ENCODE measurements around the gene PLD2. TPM values are rescaled to one million over a fixed set of nuclear protein-coding genes. Genes with fewer than 3 reads are reported as not detected.

PLD2 gene
- total and polyA plus RNA-seq, 9 of the 15 experiments (the other 6 are each of a cell fraction or from before 2014, with no cell fraction given): 0.20 to 7.5 (median 3.3) TPM

GRCh38 chr17:4795168-4795567 lies 11.8 kb upstream of the PLD2 start:
- BruUV-seq (replicated peaks): no TSS peak
- no peak for DNase-seq (ENCODE audit: extremely low read depth in 1 of 4, low spot score in 3 of 4)
- CTCF ChIA-PET (ENCODE audit: low intra/inter-chr PET ratio): no interaction called here

GRCh38 chr17:4796552-4796920 lies 10.4 kb upstream of the PLD2 start:
- peak overlapping the region; percentile 99 for H3K4me2 ChIP-seq (ENCODE audit: insufficient read depth, low read length)
- in situ Hi-C loops (cut with MboI): no loop called here
- peak overlapping the region; percentile 82 for H3K27ac ChIP-seq (ENCODE audit: extremely low read depth, low read depth, low read length)
- H4K20me1 ChIP-seq (replicated peaks; ENCODE audit: control insufficient read depth, insufficient read depth, low read length): no peaks in the 10 kb centered on the region
- peak overlapping the region; percentile 97 for H3K4me3 ChIP-seq
- peak overlapping the region; percentile 91 to 95 for H3K9ac ChIP-seq (ENCODE audit: insufficient read depth in 1 of 2, low read depth in 2 of 2, low read length in 2 of 2)
- DNase-seq (ENCODE audit: extremely low read depth in 1 of 4, low spot score in 3 of 4): peak; percentile 50 to 60 (median 52)
- intact Hi-C loops (cut with micrococcal nuclease): loop anchor here (1.0 kb wide), 1 partner anchor 37 kb away; the partner anchor contains the start of gene MINK1
- H3K79me2 ChIP-seq (ENCODE audit: control insufficient read depth, insufficient read depth, low read length): peaks cover 15% of the 10 kb centered on the region
- no peaks in the 10 kb centered on the region for H3K27me3 ChIP-seq (ENCODE audit: control insufficient read depth in 2 of 2, insufficient read depth in 2 of 2, low read length in 2 of 2)
- CTCF ChIA-PET (ENCODE audit: low intra/inter-chr PET ratio): no interaction called here
- WGBS (ENCODE audit: insufficient coverage, low coverage, missing lambda C conversion rate): 0% methylated on average over 6 of the region's 7 CpGs
- H3K36me3 ChIP-seq (ENCODE audit: control insufficient read depth, insufficient read depth, low read length): peaks cover 19% of the 10 kb centered on the region; the same call in 2 of the 3 replicates
- H3K9me1 ChIP-seq (ENCODE audit: control insufficient read depth, insufficient read depth, low read length): no peaks in the 10 kb centered on the region
- POLR2A ChIA-PET: interaction anchor here (1.5 kb wide), 1 partner anchor 42 kb away, joined by 6 read pairs; no protein-coding TSS in a partner anchor
- H2AFZ ChIP-seq (ENCODE audit: low read depth, low read length): peak overlapping the region; percentile 87
- peaks cover 0 to 5% of the 10 kb centered on the region in 2 experiments; a peak in 2 of 5 replicates for H3K4me1 ChIP-seq (replicated peaks in 1 of 2; ENCODE audit: control insufficient read depth in 2 of 2, insufficient read depth in 2 of 2, low read length in 2 of 2)
- no peaks in the 10 kb centered on the region for H3K9me3 ChIP-seq (replicated peaks; ENCODE audit: control insufficient read depth, insufficient read depth, low read depth, low read length)
- ATAC-seq: peak; percentile 88
- BruUV-seq (replicated peaks): no TSS peak
- FAIRE-seq: peak; percentile 62
- TF ChIP-seq SFPQ (IDR thresholded peaks at IDR 0.05; ENCODE audit: low read depth, low read length) (no peak), KAT7 (CRISPR knock-in tag; IDR thresholded peaks at IDR 0.05; ENCODE audit: borderline replicate concordance) (0 out of 2 replicates have a peak, but pooled peaks have one; percentile 2), YY1 (IDR thresholded peaks at IDR 0.05; ENCODE audit: borderline replicate concordance in 1 of 3, control insufficient read depth in 1 of 3, extremely low read depth in 1 of 3, insufficient read depth in 3 of 3, insufficient read length in 1 of 3, insufficient replicate concordance in 2 of 3, low read depth in 1 of 3, low read length in 2 of 3) (peak in 1 of 3 experiments; percentile 70), SIN3B (IDR thresholded peaks at IDR 0.05; ENCODE audit: low read depth) (no peak), EGR1 (conservative IDR thresholded peaks at IDR 0.05) (peak; percentile 62)

More at GRCh38 chr17:4795168-4795567, 11.8 kb upstream of the PLD2 start:
- Histone ChIP-seq H3K36me3 (ENCODE audit: control insufficient read depth, insufficient read depth, low read length) (peaks cover 19% of the 10 kb centered on the region; the same call in 2 of the 3 replicates), H3K4me2 (ENCODE audit: insufficient read depth, low read length) (no peak overlapping the region), H3K4me3 (no peak overlapping the region), H3K9ac (ENCODE audit: insufficient read depth in 1 of 2, low read depth in 2 of 2, low read length in 2 of 2) (no peak overlapping the region), H3K27ac (ENCODE audit: extremely low read depth, low read depth, low read length) (no peak overlapping the region), H3K9me3 (replicated peaks; ENCODE audit: control insufficient read depth, insufficient read depth, low read depth, low read length) (no peaks in the 10 kb centered on the region), H3K79me2 (ENCODE audit: control insufficient read depth, insufficient read depth, low read length) (peaks cover 15% of the 10 kb centered on the region), H3K27me3 (ENCODE audit: control insufficient read depth in 2 of 2, insufficient read depth in 2 of 2, low read length in 2 of 2) (no peaks in the 10 kb centered on the region), H4K20me1 (replicated peaks; ENCODE audit: control insufficient read depth, insufficient read depth, low read length) (no peaks in the 10 kb centered on the region), H3K9me1 (ENCODE audit: control insufficient read depth, insufficient read depth, low read length) (no peaks in the 10 kb centered on the region), H2AFZ (ENCODE audit: low read depth, low read length) (peak overlapping the region; percentile 87; the same call in 1 of the 2 replicates), H3K4me1 (replicated peaks in 1 of 2; ENCODE audit: control insufficient read depth in 2 of 2, insufficient read depth in 2 of 2, low read length in 2 of 2) (peaks cover 0 to 8% of the 10 kb centered on the region in 2 experiments; a peak in 2 of 5 replicates)
- TF ChIP-seq ZNF184 (CRISPR knock-in tag; IDR thresholded peaks at IDR 0.05) (peak; percentile 61; the same call in 1 of the 2 replicates), RBM25 (IDR thresholded peaks at IDR 0.05; ENCODE audit: low read depth, low read length, severe bottlenecking) (peak; percentile 9), IRF1 (CRISPR knock-in tag; IDR thresholded peaks at IDR 0.05; ENCODE audit: borderline replicate concordance) (no peak), SREBF1 (IDR thresholded peaks at IDR 0.05; ENCODE audit: borderline replicate concordance, low read depth, low read length) (no peak)
- 100% methylated on average over 1 of the region's 1 CpG for WGBS (ENCODE audit: insufficient coverage, low coverage, missing lambda C conversion rate)
- ATAC-seq (no peak), FAIRE-seq (no peak)
- POLR2A ChIA-PET: no interaction called here
- in situ Hi-C loops (cut with MboI) (no loop called here), intact Hi-C loops (cut with micrococcal nuclease) (loop anchor here (1.0 kb wide), 1 partner anchor 43 kb away; no protein-coding TSS in a partner anchor)
